ENCODE measurements around the gene GATM.

DNA sequence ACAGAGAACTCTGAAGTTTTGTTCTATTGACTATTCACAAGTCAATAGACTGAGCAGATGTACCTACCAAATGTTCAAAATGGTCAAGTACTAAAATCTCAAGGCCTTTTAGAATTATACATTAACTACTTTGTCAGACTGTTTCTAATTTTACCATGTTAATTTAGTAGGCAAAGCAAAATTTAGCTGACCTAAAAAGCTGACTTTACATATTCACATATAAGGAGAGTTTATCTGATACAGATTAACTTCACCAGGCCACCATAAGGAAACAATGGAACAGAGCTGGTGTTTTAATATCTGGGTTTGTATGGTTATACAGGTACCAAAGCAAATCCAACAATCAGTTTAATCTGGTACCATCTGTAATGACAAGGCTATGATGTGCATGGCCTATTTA is 15.9 kb downstream of the GATM start:
- TF ChIP-seq, protein P1, sequence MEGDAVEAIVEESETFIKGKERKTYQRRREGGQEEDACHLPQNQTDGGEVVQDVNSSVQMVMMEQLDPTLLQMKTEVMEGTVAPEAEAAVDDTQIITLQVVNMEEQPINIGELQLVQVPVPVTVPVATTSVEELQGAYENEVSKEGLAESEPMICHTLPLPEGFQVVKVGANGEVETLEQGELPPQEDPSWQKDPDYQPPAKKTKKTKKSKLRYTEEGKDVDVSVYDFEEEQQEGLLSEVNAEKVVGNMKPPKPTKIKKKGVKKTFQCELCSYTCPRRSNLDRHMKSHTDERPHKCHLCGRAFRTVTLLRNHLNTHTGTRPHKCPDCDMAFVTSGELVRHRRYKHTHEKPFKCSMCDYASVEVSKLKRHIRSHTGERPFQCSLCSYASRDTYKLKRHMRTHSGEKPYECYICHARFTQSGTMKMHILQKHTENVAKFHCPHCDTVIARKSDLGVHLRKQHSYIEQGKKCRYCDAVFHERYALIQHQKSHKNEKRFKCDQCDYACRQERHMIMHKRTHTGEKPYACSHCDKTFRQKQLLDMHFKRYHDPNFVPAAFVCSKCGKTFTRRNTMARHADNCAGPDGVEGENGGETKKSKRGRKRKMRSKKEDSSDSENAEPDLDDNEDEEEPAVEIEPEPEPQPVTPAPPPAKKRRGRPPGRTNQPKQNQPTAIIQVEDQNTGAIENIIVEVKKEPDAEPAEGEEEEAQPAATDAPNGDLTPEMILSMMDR (IDR thresholded peaks at IDR 0.05; ENCODE audit: poor library complexity), result no peak
- TF ChIP-seq EZH2phosphoT487 (IDR thresholded peaks at IDR 0.05; ENCODE audit: low read depth, severe bottlenecking, unreplicated experiment) (no peak), EZH2 (IDR thresholded peaks at IDR 0.05; ENCODE audit: borderline replicate concordance) (no peak)
